NOMO-1 treated with DMSO at 0.1 percent for 48 hours (cell line): ENCODE results near the gene PRRX2.

Experiments
- DNase-seq: peaks from one replicate; lab custom pipeline; 2025; ENCODE audit not compliant: unreplicated experiment; lab: John Stamatoyannopoulos, UW

PRRX2 gene

GRCh38 chr9:129665389-129665775 is at the start of gene PRRX2:
Gene PRRX2 (plus strand): TSS chr9:129665647. CDS start chr9:129665868, 221 bp downstream.
- no peak for DNase-seq

- DNase-seq, result no peak
These were observed 48.3 kb upstream of the PRRX2 start for GRCh38 chr9:129617167-129617566.

- no peak for DNase-seq
These were observed 45.4 kb upstream of the PRRX2 start for GRCh38 chr9:129619787-129620668.

GRCh38 chr9:129620669-129621295 is 44.7 kb upstream of the PRRX2 start, which contains the start of gene C9orf50:
Gene C9orf50 (minus strand): TSS chr9:129621101. CDS start chr9:129620574, 527 bp downstream.
- no peak for DNase-seq

GRCh38 chr9:129623331-129623730 is 42.1 kb upstream of the PRRX2 start:
- DNase-seq, result peak; percentile 64

- peak; percentile 55 for DNase-seq
These were observed 41.2 kb upstream of the PRRX2 start for GRCh38 chr9:129624168-129624759.

GRCh38 chr9:129624947-129625346 is 40.5 kb upstream of the PRRX2 start:
- DNase-seq, result peak; percentile 95

GRCh38 chr9:129626079-129626624 is 39.3 kb upstream of the PRRX2 start, which contains the start of gene NTMT1:
Gene NTMT1 (plus strand): TSS chr9:129626163. CDS start chr9:129632704, 6,541 bp downstream.
- DNase-seq, result peak; percentile 72

GRCh38 chr9:129626625-129627284 is 38.7 kb upstream of the PRRX2 start:
- DNase-seq, result peak; percentile 25

- peak; percentile 35 for DNase-seq
These were observed 37.6 kb upstream of the PRRX2 start for GRCh38 chr9:129627556-129628440.

- no peak for DNase-seq
These were observed 36.7 kb upstream of the PRRX2 start for GRCh38 chr9:129628709-129629108.

GRCh38 chr9:129629251-129629820 is 36.1 kb upstream of the PRRX2 start:
- DNase-seq, result no peak

- no peak for DNase-seq
These were observed 34.3 kb upstream of the PRRX2 start for GRCh38 chr9:129630967-129631673.

GRCh38 chr9:129631674-129632129 is 33.7 kb upstream of the PRRX2 start:
- DNase-seq, result no peak

- DNase-seq, result no peak
These were observed 33.0 kb upstream of the PRRX2 start for GRCh38 chr9:129632460-129632859.

- DNase-seq, result no peak
These were observed 32.2 kb upstream of the PRRX2 start for GRCh38 chr9:129633207-129633606.

- no peak for DNase-seq
These were observed 31.6 kb upstream of the PRRX2 start for GRCh38 chr9:129633848-129634247.

GRCh38 chr9:129635099-129636065 is 30.1 kb upstream of the PRRX2 start:
- DNase-seq, result no peak
